ENCODE measurements around the gene SLC1A4.

- TF ChIP-seq POLR2A (IDR thresholded peaks at IDR 0.05), result no peak
- TF ChIP-seq CTCF (IDR thresholded peaks at IDR 0.05), result no peak
Observed at GRCh38 chr2:65062843-65063825, 73.9 kb downstream of the SLC1A4 start.

All from testis (tissue), 2 donors.